ENCODE results near the gene DNAJC16.

DNA sequence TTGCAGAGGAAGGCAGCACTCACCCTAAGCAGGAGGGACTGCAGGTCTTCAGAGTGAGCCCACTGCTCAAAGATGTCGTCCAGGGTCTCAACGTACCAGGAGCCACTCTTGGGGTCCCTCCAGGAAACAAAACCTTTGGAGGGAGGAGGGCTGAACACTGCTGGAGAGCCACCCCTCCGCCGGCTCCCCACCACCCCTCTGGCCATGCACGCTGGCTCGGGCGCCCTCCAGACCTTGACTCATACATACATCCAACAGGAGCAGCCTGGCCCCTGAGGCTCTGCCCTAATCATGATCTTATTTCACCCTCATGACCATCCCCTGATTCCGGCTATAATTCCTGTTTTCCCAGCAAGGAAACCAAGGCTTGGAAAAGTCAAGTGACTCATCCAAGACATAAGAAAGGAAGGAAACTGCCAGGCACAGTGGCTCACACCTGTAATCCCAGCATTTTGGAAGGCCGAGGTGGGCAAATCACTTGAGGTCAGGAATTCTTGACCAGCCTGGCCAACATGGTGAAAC, 32.7 kb upstream of the DNAJC16 start:
- TF ChIP-seq, protein P1, sequence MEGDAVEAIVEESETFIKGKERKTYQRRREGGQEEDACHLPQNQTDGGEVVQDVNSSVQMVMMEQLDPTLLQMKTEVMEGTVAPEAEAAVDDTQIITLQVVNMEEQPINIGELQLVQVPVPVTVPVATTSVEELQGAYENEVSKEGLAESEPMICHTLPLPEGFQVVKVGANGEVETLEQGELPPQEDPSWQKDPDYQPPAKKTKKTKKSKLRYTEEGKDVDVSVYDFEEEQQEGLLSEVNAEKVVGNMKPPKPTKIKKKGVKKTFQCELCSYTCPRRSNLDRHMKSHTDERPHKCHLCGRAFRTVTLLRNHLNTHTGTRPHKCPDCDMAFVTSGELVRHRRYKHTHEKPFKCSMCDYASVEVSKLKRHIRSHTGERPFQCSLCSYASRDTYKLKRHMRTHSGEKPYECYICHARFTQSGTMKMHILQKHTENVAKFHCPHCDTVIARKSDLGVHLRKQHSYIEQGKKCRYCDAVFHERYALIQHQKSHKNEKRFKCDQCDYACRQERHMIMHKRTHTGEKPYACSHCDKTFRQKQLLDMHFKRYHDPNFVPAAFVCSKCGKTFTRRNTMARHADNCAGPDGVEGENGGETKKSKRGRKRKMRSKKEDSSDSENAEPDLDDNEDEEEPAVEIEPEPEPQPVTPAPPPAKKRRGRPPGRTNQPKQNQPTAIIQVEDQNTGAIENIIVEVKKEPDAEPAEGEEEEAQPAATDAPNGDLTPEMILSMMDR (IDR thresholded peaks at IDR 0.05; ENCODE audit: insufficient read depth, low read length), result no peak
- TF ChIP-seq POLR2AphosphoS5 (IDR thresholded peaks at IDR 0.05; ENCODE audit: low read depth), result no peak
- TF ChIP-seq, protein P2, sequence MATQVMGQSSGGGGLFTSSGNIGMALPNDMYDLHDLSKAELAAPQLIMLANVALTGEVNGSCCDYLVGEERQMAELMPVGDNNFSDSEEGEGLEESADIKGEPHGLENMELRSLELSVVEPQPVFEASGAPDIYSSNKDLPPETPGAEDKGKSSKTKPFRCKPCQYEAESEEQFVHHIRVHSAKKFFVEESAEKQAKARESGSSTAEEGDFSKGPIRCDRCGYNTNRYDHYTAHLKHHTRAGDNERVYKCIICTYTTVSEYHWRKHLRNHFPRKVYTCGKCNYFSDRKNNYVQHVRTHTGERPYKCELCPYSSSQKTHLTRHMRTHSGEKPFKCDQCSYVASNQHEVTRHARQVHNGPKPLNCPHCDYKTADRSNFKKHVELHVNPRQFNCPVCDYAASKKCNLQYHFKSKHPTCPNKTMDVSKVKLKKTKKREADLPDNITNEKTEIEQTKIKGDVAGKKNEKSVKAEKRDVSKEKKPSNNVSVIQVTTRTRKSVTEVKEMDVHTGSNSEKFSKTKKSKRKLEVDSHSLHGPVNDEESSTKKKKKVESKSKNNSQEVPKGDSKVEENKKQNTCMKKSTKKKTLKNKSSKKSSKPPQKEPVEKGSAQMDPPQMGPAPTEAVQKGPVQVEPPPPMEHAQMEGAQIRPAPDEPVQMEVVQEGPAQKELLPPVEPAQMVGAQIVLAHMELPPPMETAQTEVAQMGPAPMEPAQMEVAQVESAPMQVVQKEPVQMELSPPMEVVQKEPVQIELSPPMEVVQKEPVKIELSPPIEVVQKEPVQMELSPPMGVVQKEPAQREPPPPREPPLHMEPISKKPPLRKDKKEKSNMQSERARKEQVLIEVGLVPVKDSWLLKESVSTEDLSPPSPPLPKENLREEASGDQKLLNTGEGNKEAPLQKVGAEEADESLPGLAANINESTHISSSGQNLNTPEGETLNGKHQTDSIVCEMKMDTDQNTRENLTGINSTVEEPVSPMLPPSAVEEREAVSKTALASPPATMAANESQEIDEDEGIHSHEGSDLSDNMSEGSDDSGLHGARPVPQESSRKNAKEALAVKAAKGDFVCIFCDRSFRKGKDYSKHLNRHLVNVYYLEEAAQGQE (IDR thresholded peaks at IDR 0.05; ENCODE audit: insufficient replicate concordance, low read depth), result no peak
- TF ChIP-seq GABPA (IDR thresholded peaks at IDR 0.05; ENCODE audit: low read depth), result no peak

Data from HL-60 (cell line).